Measurements from ENCODE around the gene OR8D1.

DNA sequence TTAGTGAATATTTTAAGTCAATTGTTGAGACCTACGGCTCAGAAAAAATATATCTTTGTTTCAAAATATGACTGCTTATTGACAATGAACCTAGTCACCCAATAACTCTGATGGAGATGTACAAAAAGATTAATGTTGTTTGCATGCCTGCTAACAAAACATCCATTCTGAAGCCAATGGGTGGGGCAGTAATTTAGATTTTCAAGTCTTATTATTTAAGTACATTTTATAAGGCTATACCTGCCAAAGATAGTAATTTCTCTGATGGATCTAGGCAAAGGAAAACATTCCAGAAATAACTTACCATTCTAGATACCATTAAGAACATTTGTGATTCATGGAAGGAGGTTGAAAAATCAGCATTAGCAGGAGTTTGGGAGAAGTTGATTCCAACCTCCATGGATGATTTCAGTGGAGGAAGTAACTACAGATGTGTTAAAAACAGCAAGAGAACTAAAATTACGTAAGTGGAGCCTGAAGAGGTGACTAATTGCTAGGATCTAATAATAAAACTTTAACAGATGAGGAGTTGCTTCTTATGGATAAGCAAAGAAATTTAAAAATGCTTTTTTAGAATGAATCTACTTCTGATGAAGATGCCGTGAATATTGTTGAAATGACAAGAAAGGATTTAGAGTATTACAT is 32.7 kb upstream of the OR8D1 start:
- TF ChIP-seq POLR2A (IDR thresholded peaks at IDR 0.05) (no peak), POLR2AphosphoS5 (IDR thresholded peaks at IDR 0.05) (no peak), EP300 (IDR thresholded peaks at IDR 0.05; ENCODE audit: low read depth) (no peak)
- TF ChIP-seq, protein P1, sequence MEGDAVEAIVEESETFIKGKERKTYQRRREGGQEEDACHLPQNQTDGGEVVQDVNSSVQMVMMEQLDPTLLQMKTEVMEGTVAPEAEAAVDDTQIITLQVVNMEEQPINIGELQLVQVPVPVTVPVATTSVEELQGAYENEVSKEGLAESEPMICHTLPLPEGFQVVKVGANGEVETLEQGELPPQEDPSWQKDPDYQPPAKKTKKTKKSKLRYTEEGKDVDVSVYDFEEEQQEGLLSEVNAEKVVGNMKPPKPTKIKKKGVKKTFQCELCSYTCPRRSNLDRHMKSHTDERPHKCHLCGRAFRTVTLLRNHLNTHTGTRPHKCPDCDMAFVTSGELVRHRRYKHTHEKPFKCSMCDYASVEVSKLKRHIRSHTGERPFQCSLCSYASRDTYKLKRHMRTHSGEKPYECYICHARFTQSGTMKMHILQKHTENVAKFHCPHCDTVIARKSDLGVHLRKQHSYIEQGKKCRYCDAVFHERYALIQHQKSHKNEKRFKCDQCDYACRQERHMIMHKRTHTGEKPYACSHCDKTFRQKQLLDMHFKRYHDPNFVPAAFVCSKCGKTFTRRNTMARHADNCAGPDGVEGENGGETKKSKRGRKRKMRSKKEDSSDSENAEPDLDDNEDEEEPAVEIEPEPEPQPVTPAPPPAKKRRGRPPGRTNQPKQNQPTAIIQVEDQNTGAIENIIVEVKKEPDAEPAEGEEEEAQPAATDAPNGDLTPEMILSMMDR (IDR thresholded peaks at IDR 0.05), result no peak

Measured in transverse colon (tissue), 4 donors.